Activated T-helper 1 cell treated with Interleukin-2 at 50 U/mL for 16 hours (primary cell): ENCODE data around the gene CELF5.

Source experiments
- DNase-seq: peaks from one replicate; pipeline ENCODE4 v3.0.0-alpha.2; 2020; ENCODE audit warnings: low read depth

The CELF5 gene

GRCh38 chr19:3224346-3225168, at the start of gene CELF5:
CELF5 (plus strand) TSS chr19:3224661; CDS start chr19:3224740, 79 bp downstream.
- DNase-seq, result peak; percentile 41

GRCh38 chr19:3175781-3176714, 48.4 kb upstream of the CELF5 start:
- no peak for DNase-seq

- DNase-seq, result peak; percentile 69
These were observed 47.6 kb upstream of the CELF5 start for GRCh38 chr19:3176715-3177501.

- DNase-seq, result peak; percentile 68
These were observed 46.0 kb upstream of the CELF5 start, which contains the start of gene S1PR4 for GRCh38 chr19:3178377-3178972. S1PR4 (plus strand) TSS chr19:3178769; CDS start chr19:3178793, 24 bp downstream.

GRCh38 chr19:3178973-3179738, 45.3 kb upstream of the CELF5 start:
- DNase-seq, result no peak

GRCh38 chr19:3179739-3180293, 44.6 kb upstream of the CELF5 start:
- DNase-seq, result no peak

- no peak for DNase-seq
These were observed 40.5 kb upstream of the CELF5 start for GRCh38 chr19:3183721-3184641.

- peak; percentile 47 for DNase-seq
These were observed 39.5 kb upstream of the CELF5 start for GRCh38 chr19:3184847-3185460.

- DNase-seq, result peak; percentile 91
These were observed 38.9 kb upstream of the CELF5 start, which contains the start of gene NCLN for GRCh38 chr19:3185461-3186159. NCLN (plus strand) TSS chr19:3185930; CDS start chr19:3186031, 101 bp downstream.

GRCh38 chr19:3186160-3186688, 38.2 kb upstream of the CELF5 start:
- no peak for DNase-seq

- no peak for DNase-seq
These were observed 37.4 kb upstream of the CELF5 start for GRCh38 chr19:3186891-3187661.

GRCh38 chr19:3187662-3188511, 36.6 kb upstream of the CELF5 start:
- no peak for DNase-seq

- no peak for DNase-seq
These were observed 35.5 kb upstream of the CELF5 start for GRCh38 chr19:3188627-3189596.

GRCh38 chr19:3189702-3190469, 34.6 kb upstream of the CELF5 start:
- DNase-seq, result no peak
